CD4-positive, alpha-beta T cell treated with Interleukin-4 for 1 hour (primary cell): ENCODE measurements around the gene HYAL3.
A peak's percentile ranks its signal among the peaks of the same experiment; 100 is the strongest.
"Not testable (repeated sequence)": the region's sequence is repeated elsewhere in the genome, so short reads cannot be mapped to it uniquely, and the experiment has no call there.

Experiments used
- DNase-seq, 2 donors: peaks; one replicate each; pipeline ENCODE4 v3.0.0-alpha.2; 2020 to 2022

The HYAL3 gene

DNA sequence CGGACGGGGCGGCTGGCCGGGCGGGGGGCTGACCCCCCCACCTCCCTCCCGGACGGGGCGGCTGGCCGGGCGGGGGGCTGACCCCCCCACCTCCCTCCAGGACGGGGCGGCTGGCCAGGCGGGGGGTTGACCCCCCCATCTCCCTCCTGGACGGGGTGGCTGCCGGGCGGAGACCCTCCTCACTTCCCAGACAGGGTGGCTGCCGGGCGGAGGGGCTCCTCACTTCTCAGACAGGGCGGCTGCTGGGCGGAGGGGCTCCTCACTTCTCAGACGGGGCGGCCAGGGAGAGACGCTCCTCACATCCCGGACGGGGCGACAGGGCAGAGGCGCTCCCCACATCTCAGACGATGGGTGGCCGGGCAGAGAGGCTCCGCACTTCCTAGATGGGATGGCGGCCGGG lies 12.8 kb upstream of the HYAL3 start:
- not testable (repeated sequence) for DNase-seq

DNA sequence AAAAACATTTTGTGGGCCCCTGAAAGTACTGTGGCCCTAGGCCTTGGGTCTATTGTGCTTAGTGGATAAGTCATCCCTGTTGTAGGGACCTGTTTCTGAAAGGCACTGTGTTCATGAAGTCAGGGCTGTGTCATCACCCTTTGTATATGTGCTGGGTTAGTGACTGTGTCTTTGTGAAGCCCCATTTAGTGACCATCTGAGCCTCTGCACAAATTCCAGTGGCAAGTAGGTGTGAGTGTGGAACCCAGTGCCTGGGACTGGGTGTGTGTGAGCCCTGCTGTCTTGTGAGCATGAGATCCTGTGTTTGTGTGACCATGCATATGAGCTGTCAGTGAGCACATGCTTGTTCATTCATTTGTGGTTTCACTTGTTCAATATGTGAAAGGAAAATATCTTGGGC lies 5.4 kb upstream of the HYAL3 start:
- no peak for DNase-seq

DNA sequence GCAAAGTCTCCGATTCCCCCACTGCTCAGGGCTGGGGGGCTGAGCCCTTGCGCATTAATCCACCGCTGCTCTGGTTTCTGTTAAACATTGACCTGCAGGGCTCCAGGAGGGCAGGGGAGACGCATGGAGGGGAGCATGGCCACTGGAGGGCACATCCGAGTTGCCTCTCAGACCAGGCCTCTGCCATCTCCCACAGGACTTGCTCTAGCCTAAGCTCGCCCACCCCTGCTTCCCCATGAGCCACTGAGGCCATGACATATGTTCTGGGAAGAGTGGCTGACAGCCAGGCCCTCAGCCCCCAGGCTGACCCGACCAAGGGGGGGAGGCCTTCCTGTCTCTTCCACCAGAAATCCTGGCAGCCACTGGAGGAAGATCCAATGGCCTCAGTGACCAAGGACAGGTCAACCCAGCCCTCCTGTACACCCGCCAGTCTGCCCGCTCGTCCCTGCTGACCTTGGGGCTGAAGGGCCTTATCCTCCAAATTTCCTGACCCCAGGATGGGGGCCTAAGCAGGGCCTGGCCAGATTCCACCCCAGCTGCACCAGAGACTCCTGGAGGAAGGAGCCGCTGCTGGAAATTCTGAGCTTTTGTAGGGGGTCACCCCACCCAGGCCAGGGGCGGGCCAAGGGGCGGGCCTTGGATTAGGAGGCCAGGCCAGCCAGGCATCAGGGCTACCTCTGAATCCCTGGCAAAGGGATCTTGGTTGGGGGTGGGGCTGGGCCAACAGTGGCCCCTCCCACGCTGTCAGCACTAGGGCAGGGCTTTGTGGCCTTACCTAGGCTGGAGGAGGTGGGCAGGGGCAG lies 4.0 kb upstream of the HYAL3 start, which contains the start of gene HYAL1:
HYAL1 (minus strand) TSS at position 562 of the 803 bp plus-strand sequence. CDS start 618 bp downstream, outside the sequence.
- no peak for DNase-seq

DNA sequence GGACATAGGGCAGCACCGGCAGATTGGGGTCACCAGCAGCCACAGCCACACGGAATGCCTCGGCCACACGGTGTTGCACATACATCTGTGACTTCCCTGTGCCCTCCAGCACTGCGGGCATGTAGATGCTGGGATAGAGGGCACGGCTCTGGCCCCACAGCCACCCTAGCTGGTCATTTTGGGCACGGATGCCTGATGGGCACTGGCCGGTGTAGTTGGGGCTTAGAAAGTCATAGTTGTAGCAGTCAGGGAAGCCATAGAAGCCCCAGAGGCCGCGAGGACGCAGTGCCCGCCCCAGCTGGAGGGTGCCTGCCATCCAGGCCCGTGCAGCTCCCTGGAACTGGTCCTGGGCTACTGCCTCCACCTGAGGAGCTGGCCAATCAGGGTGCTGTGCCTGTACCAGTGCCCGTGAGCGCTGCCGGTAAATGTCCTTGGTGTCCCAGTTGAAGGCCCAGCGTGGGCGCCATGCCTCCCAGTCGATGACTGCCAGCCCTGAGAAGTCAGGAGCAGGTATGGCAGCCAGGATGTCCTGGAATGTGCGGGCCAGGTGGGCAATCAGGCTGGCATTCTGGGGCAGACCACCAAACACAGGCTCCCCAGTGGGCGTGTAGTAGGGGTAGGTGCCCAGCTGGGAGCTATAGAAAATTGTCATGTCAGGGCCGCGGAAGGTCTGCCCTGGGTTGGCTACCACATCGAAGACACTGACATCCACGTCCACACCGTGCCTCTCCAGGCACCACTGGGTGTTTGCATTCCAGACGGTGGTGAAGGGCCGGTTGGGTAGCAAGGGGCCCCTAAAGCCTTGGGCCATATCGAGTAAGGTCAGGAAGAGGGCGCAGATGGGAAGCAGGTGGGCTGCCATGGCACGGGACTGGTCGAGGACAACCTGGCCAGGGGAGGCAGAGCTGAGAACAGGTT lies 3.1 kb upstream of the HYAL3 start:
- DNase-seq, result no peak

DNA sequence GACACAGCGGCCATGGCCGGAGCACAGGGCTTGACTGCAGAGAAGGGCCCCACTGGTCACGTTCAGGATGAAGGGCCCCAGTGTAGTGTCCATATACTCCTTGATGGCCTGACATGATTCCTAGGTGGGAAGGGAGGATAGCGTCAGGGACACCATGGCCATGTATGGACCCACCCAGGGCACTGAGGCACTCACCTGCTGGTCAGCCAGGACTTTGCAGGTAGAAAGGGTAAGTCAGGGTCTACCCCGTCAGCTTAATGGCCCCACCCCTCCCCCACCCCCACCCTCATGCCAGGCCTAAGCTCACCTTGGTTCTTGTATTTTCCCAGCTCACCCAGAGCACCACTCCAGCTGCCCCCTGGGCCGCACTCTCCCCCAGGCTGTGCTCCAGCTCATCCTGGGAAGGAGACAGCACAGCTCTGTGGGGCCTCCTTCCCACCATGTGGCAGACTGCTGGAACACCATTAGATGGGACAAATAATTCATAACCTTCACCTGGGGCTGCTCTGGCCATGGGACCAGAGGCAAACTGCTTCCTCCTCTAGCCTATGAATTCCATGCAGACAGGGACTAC lies 1.6 kb upstream of the HYAL3 start:
- no peak for DNase-seq

GRCh38 chr3:50299929-50300680 lies 900 bp upstream of the HYAL3 start:
- DNase-seq, result peak in 1 of 2 donors; percentile 65

DNA sequence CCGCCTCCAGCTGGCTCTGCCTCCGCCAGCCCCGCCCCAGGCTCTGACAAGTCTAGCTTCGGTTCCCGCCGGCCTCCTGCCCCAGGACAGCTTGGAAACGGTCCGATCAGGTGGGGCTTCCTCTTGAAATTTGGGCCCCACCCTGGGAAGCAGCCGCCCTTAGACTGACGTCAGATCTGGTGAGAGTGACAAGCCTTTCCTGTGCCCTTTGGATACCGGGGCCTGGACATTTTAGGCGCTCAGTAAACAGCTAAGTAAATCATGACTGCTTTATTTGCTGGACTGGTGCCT lies 378 bp upstream of the HYAL3 start:
- no peak for DNase-seq

DNA sequence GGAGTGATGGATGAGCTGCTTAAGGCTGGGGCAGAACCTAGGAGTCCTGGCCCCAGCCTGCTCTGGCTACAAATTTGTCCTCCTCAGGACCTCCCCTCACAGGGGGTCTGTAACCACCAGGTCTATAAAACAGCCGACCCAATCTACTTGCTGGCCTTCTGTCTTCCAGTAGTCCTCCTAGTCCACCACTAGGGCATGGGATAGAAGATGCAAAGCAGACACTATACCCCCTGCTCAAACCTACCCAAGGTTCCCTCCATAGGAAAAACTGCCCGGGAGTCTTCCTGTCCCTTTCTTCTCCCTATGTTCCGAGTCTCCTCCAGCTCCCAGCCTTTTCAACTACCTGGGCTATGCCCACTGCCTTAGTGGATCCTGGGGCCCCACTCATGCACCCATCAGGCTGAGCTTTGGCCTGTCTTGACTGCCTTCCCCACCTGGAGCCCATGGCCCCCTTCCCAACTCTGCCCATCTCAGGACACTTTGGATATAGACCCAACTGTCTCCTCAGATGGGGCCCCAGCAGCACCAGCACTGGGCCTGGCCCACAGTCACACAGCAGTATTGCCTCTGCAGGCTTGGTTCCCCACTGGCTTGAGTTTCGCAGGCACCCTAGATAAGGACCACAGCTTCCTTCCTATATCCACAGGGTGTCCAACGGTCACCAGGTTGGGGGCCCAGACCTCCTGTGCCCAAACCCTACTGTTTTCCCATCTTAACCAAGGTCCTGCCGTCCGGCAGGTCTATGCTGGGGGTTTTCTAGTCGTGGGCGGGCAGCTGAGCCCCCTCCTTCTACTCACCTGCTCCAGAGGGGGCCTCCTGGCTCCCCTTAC lies 1.1 kb downstream of the HYAL3 start:
- DNase-seq, result no peak

DNA sequence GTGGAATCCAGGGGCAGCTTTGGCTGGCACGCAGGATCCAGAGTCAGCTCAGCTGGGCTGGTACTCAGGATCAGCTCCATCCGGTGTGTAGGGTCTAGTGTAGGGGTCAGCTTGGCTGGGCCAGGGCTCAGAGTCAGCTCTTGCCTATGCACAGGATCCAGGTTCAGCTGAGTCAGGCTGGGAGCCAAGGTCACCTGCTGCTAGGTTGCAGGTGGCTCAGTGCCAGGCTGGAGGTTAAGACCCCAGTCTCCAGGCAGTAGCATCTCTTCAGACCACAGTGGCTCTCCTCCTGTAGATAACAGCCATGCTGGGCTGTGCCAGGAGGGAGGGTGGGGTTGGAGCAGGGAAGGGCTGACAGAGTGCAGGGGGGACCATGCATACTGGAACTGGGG lies 1.8 kb downstream of the HYAL3 start:
- DNase-seq, result no peak

GRCh38 chr3:50296721-50297383 lies 2.4 kb downstream of the HYAL3 start:
- DNase-seq, result no peak

- DNase-seq, result no peak
Measured at GRCh38 chr3:50295553-50296431, 3.4 kb downstream of the HYAL3 start.

GRCh38 chr3:50294492-50295403 lies 4.5 kb downstream of the HYAL3 start:
- DNase-seq, result no peak

DNA sequence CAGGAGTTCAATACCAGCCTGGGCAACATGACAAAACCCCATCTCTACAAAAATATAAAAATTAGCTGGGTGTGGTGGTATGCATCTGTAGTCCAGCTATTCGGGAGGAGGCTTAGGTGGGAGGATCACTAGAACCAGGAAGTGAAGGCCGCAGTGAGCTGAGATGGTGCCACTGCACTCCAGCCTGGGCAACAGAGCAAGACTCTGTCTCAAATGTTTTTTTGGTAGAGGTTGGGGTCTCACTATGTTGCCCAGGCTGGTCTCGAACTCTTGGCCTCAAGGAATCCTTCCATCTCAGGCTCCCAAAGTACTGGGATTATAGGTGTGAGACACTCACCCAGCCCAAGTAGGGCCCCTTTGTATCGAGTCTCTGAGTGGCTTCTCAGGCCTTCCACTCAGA lies 5.1 kb downstream of the HYAL3 start:
- no peak for DNase-seq

DNA sequence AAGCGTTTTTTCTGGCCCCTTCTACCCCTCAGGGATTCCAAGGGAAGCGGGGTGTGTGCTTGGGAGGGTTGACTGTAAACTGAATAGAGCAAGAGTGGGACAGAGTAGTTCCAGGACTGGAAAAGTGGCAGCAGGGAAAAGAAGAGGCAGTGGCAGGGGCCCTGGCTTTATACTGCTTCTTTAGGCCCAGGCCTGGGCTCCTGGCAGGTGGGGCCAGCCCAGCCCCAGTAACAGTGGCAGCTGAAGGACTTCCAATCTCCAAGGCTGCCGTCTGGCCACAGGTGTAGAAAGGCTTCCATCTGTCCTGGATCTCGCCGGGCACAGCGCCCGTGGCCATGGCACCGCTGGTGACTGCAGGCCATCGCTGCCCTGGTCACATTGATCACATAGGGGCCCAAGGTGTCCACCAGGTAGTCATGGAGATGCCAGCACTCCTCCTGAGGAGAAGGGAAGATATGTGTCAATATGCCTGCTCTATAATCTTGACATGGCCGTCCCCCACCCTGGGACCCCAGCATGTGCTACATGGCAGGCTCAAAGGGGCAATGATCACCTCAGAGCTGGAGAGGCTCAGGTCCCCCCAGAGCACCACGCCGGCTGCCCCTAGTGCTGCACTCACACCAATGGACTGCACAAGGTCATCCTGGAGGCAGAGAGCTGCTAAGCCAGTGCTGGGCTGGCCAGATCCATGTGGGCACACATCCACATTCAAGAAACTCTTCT lies 6.0 kb downstream of the HYAL3 start:
- DNase-seq, result no peak

DNA sequence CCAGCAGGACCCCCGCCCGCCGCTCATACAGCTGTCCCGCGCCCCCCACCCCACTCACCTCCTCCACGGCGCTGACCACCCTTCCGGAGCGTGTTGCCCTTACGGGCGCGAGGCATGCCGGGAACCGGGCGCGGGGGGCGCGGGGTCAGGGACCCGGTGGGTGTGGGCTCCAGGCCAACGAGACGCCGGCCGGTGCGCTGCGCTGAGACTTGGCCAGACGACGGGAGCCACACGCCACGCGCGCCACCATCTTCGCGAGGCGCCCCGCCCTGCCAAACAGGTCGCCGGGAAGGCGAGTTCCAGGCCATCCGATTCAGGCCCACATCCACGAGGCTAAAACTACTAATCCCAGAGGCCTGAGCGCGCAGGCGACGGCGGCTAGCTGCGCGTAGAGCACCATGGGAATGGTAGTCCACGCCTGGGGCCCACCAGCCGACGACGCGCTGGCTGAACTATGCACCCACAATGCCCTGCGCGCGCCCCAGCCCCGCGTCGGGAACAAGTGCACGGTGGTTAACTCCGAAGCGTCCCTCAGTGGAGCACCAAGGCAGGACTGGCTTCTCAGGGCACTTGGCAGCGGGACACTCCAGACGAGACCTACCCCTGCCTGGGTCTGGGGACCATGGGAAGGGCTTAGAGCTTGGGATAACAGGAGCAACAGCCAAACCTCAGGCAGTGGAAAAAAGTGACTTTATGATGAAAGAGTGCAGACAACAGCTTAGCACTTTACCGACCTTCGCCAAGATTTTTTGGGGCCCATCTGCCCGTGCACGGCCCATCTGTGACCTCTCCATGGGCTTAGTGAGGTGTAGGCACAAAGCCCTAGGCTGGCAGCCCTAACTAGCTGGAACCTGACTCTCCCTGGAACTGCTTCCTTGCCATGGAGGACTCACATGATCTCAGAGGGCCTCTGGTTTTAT lies 6.8 kb downstream of the HYAL3 start, which contains the start of gene IFRD2:
IFRD2 (minus strand) TSS at position 271 of the 920 bp plus-strand sequence; CDS start at position 116, 155 bp downstream.
- DNase-seq, result peak; percentile 97

DNA sequence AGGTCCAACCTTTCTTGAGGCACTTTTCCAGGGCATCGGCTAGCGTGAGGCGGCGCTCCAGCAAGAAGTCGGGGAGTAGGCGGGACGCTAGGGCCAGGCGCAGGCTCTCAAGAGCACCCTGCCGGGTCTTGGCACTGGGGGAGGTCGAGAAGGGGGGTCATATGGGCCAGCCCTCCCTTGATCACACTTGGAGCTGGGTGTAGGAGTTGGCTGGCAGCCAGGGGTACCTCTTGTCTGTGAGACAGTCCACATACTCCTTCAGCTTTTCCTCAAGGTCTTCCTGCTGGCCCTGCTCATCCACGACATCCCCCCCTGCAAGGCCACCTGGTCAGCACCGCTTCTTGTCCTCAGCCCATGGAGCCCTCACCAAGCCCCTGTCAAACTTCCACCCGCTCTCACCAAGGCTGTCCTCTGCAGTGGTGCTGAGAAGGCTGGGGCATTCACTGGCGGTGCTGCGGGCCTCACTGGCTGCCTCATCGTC lies 9.0 kb downstream of the HYAL3 start:
- no peak for DNase-seq

DNA sequence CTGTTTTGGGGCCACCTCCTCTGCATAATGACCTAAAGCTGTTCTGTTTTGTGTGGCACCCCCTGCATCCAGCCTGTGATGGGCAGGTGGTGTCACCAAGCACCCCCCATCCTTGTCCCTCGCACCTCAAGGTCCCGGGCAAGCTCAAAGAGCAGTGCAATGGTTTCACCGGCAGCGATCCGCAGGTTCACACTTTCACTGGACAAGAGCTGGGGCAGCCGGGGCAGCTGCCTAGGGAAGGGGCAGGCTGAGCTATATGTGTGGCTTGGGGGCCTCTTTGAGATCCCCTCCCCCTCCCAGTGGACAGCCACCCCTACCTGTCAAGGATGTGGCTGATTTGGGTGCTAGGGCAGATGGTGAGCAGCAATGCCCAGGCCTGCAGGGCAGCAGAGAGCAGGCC lies 10.1 kb downstream of the HYAL3 start:
- no peak for DNase-seq
